Measurements from ENCODE around the gene HSD11B1.

Gene HSD11B1

DNA sequence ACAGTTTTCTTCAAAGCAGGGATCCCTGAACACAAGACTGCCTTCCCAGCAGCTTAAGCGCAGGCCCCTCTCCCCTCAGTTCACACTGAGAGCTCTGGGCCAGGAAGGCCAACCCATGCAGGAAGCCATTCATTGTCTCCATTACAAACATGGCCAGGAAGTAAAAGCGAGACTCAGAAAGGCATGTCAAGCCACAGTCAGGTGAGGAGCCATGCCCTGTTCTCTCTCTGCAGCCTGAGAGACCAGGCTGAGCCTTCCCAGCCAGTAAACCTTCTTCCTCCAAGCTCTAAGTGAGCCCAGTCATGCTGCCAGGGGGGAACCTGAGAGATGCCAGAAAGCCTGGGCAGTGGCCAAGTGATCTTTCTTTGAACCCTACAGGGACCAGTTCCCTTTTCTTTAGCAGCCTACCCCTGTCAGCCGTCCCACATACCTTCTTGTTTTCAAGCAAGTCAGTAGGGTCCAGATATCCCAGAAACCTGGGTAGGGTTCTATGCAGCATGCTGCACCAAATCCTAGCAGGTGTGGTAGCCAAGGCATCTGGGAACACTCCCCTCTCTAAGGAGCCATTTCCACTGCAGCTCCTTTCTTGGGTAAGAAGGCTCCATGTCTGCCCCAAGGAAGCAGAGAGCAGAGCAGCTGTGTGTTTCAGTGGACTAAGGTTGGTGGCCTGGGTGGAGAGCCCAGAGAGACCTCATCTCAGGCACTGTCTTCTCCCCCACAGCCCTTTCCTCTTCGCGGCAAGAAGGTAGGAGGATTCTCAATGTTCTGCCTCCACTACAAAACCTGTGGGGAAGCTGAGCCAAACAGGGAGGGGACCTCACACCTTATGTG, 52.2 kb downstream of the HSD11B1 start:
- DNase-seq, result peak; percentile 70

DNA sequence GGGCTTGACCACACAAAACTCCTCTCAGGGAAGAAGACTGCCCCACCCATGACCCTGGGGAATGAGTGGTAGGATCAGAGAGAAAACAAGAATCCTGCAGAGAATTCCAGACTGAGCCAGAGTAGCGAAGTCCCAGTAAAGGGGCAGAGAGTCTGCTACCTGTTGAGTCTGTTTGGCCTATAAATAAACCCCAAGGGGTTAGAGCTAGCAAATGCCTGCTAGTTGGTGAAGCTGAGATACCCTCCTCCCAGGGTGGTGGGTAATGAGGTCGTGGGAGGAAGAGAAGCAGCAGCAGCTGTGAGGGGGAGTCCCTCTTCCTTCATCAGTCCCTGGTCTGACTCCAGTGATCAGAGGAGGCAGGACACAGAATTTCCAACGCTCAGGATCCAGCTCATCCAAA, 53.8 kb downstream of the HSD11B1 start:
- no peak for DNase-seq

DNA sequence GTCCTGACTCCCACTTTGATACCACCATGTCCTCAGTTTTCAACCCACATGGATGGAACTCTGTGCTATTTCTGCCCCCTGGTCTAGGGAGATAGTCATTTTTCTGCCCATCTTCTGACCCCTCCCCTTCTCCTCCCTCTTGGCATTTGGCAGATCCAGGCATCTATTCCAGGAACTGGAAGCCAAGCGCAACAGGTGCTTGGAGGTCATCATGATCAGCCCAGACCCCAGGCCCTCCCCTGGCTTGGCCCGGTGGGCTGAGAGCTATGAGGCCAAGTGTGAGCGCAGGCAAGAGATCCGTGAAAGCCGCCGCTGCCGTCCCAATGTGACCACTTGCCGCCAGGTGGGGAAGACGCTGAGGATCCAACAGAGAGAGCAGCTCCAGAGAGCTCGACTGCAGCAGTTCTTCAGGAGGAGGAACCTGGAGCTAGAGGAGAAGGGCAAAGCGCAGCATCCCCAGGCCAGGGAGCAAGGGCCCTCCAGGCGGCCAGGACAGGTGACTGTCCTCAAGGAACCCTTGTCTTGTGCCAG, 55.2 kb downstream of the HSD11B1 start:
- no peak for DNase-seq

DNA sequence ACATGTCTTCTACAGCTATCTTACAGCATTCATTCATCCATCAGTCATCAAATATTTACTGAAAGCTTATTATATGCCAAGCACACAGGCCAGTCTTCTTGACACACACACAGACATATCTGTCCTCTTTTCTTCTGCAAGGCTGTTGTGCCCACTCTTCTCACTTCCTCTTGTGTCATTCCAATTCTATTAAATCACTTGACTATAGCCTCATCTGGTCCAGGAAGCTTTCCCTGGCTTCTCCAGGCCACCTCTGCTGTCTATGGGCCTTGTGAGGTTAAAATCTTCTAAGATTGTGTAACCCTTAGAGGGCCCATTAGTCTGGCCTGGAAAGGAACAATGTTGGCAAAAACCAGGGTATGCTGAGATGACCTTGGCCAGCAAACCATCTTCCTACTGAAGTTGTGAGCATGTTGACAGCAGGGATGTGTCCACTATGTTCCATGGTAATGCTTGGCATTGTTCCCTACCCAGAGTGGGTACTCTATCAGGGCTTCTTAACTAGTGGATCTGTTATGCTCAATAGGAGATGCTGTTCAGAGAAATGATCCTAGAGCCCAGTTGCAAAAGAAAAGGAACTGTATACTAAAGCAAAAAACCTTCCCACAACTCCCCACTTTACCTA, 56.5 kb downstream of the HSD11B1 start:
- no peak for DNase-seq

DNA sequence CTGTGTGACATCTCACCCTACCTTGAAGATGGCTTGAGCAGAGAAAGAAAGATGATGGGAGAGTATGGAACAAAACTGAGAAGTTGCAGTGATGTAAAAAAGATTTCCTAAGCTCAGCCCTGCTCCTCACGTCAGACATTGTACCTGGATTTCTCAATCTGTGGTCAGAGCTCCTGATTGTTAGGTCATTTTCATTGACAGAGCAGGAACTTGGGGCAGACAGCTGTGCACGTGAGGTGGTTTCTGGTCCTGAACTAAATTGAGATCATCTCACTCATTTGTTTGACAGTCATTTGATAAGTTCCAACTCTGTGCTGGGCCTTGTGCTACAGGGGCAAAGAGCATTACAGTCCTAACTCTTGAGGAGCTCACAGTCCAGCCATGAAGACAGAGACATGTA, 61.4 kb downstream of the HSD11B1 start:
- no peak for DNase-seq

DNA sequence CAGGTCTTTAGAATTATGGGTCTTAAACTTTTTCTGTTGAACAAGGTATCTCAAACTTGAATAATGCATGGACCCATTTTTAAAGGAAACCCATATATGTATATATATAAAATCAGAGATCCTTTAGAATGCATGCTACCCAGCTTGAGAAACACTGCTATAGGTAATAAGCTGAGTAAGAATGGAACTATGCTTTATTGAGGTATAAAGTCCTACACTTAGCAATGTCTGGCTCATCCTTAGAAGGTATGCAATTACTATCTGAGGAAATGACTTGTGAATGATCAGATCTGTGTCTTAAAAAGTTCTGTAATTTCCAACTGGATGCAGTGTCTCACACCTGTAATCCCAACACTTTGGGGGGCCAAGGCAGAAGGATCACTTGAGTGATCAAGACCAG, 62.5 kb downstream of the HSD11B1 start:
- DNase-seq, result no peak

DNA sequence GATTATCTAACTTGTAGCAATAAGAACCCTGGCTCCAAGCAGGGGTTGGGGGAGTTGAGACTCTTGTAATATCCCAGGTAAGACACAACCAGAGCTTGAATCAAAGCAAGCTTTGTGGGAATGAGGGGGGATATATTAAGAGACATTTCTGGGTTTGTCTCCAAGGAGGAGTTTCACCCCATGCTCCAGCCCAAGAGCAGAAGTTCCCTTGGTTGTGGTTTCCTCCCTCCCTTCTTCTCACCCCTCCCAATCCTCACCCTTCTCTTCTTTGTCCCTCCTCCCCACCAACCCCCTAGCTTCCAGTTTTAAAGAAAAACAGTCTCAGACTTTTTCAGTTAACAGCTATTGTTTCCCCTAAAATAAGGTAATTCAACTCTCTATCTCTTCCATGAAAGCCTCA, 63.1 kb downstream of the HSD11B1 start:
- no peak for DNase-seq

DNA sequence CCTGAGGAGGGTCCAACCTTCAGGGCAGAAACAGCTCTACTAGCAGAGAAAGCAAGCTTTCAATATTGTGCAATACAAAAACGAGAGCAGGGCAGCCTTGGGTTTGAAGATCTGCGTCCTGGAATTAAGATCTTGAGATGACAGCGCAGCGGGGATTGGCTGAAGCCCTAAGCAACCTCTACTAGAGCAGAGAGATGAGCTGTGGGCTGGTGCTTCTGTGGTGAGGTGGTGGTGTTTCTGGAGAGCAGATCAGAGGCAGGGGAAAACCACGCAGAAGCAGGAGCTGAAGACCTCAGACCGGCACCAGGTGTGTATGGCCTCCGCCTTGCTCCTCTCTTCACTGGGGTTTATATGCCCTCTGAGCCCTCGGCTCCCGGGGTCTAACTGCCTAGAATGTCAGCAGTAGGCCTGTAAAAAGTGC, 63.7 kb downstream of the HSD11B1 start:
- peak; percentile 86 for DNase-seq

DNA sequence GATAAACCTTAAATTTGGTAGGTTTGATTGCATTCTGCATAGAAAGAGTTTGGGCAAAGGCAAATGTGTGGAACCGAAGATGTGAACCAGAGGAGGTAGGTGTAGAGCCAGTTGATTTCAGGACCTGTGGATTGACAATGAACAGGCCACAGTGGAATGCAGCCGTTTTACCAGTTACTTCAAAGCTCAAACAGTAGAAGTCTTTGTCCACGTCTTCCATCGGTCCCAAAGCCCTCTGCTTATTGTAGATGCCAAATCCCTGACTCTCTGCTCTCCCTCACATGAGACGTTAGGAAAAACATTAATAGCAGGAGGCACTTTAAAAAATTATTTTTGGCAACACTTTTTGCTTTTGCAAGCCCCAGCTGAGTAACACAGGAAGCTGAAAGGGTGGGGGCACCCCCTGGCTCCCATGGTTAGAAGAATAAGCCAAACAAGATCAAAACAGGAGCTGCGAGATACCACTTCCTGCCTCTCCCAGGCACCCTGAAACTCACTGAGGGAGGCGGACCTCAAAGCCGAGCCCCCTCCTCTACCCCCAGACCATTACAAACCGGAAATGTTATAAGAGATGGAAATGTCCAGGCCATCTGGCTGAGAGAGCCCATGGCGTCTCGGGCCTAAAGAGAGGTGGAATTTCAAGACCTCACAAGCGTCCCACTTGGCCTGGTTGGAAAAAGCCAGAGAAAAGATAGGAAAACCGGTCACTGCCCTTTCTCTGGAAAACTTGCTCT, 64.7 kb downstream of the HSD11B1 start:
- peak; percentile 78 for DNase-seq

DNA sequence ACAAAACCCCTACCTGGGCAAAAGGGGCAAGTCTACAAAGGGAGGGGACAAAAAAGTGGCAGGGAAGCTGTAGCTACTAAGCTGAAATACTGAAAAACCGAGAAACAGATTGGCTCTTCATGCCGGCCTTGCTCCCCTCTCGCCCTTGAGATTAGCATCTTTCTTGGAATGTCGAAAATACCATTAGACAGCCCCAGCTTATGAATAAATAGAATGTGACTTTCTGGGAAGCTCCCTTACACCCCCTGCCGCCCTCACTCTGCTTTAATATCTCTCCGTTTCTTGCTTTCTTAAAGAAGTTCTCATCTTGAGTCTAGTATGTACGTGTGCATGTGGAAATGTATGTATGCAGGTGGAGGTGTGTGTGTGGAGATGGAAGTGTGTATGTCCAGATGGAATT, 65.3 kb downstream of the HSD11B1 start:
- no peak for DNase-seq

DNA sequence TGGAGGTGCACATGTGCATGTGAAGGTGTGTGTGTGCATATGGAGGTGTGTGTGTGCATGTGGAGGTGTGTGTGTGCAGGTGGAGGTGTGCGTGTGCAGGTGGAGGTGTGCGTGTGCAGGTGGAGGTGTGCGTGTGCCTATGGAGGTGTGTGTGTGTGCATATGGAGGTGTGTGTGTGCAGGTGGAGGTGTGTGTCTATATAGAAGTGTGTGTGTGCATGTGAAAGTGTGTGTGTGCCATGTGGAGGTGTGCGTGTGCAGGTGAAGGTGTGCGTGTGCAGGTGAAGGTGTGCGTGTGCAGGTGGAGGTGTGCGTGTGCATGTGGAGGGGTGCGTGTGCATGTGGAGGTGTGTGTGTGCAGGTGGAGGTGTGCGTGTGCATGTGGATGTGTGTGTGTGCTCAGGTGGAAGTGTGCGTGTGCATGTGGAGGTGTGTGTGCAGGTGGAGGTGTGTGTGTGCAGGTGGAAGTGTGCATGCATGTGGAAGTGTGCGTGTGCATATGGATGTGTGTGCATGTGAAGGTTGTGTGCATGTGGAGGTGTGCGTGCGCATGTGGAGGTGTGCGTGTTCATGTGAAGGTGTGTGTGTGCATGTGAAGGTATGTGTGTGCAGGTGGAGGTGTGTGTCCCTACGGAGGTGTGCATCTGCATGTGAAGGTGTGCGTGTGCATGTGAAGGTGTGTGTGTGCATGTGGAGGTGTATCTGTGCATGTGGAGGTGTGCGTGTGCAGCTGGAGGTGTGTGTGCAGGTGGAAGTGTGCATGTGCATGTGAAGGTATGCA, 66.2 kb downstream of the HSD11B1 start:
- DNase-seq, result no peak

DNA sequence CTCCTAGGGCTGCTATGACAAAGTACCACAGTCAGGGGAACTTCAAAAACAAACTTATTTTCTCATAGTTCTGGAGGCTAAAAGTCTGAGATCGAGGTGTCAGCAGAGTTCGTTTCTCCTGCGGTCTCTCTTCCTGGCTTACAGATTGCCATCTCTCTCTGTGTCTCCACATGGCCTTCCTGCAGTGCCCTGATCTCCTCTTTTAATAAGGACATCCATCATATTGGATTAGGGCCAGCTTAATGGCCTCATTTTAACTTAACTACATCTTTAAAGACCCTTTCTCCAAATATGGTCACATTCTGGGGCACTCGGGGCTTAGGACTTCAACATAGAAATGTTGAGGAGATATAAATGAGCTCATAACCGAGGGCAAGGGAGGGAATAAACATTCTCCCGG, 67.5 kb downstream of the HSD11B1 start:
- no peak for DNase-seq

DNA sequence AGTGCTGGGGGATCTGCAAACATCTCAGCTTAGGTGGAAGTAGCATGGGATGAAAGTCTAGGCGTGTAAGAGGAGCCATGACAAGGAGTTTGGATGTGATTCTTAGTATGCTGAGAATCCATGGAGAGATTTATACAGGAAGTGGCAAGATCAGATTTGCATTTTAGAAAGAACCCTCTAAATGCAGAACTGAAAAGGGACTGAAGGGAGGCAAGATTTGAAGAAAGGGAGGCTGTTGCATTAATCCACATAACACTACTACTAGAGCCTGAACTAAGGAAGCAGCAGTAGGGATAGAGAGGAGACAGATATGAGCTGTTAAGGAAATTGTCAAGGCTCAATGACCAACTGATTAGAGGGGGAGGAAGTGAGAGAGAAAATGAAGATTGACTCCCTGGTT, 69.9 kb downstream of the HSD11B1 start:
- no peak for DNase-seq

DNA sequence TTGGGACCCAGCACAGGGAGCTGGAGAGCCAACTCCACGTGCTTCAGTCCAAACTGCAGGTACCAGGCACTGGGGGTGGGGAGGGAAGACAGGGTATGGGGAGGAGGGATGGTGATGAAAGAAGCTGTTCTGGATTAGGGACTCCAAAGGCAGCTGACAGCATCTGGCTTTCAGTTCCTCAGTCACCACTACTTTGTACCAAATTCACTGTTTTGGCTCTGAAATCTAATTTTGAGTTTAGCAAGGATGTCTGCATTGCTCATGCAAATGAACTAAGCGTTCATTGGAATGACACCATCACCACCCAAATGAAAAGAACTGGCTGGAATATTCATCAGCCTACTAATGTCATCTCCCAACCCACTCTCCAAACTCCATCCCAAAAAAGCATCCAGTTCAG, 71.0 kb downstream of the HSD11B1 start:
- no peak for DNase-seq

DNA sequence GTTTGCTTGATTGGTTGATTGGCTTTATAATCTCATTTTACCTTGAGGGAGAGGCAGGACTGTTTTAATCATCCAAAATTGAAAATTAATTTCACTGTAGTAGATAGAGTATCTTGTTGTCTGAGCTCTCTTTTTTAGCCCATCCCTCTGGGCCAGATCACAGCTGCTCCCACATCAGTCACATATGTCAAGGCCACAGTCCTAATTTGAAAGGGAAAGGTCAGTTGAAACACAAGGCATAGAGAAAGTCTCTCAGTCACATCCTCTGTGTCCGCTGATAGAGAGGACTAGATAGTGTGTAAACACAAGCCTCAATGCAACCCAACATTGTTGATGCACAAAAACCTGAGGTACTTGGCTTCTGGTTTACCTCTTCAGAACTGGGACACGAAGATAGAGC, 72.9 kb downstream of the HSD11B1 start:
- no peak for DNase-seq

DNA sequence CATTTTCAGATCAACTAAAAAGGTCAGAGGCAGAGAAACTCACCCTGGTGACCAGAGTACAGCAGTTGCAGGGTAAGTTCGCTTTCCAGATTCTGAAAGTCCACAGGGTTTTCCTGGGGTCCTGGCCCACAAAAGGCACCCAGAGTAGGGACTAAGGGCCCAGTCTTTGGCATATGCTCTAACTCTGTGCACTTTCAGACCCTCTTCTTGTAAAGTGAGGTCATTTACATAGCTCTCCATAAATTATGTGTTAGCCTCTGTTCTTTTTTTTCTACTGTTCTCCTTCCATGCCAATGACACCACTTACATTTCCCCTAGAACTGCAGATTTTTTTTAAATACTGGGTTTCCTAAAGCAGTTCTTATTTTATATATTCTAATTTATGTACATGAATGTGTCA, 73.5 kb downstream of the HSD11B1 start:
- DNase-seq, result no peak

DNA sequence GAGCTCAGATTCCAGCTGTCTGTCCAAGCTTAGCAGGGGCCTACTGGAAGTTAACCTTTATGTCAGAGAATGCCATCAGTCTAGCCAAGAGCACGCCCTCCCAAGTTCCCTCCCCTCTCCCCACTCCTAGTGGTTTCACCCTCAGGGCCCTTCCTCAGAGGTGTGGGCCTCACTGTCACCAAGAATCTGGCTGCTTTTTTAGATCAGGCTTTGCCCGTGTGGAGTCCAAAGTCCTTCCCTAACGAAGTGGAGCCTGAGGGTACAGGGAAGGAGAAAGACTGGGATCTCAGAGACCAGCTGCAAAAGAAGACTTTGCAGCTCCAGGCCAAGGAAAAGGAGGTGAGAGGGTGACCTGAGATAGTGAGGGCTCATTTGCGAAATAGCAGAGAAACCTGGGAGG, 75.6 kb downstream of the HSD11B1 start:
- DNase-seq, result no peak

DNA sequence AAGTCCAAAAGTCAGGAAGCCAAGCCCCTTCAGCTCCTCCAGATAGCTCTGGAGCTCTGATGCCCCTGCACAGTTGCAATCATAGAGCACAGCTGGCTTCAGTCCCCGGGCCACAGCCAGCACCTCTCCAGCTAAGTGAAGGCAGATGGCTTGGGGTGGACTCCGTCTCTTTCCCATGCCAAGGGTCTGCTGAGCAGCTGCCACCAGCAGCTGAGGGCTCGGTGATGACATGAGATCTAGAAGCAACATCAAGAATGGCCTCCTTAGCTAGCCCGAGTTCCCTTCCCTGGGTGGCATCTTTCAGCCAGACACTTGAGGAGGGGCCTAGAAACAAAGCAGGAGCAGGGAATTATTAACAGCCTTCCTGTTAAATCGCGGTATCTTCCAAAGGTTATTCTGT, 78.7 kb downstream of the HSD11B1 start:
- no peak for DNase-seq

Data from activated CD8-positive, alpha-beta memory T cell treated with anti-CD3 and anti-CD28 coated beads, Interleukin-2, amount 50 U/mL, for 48 hours (primary cell).